Activated CD8-positive, alpha-beta T cell treated with anti-CD3 and anti-CD28 coated beads, Interleukin-2, amount 10 ng/mL, durations not matched to agents 7 days and 5 days (primary cell): ENCODE results near the gene BCL2. TPM values are rescaled to one million over a fixed set of nuclear protein-coding genes. Genes with fewer than 3 reads are reported as not detected.

ENCODE experiments used
- ATAC-seq: fragments of 150-1000 bp; cut with Tn5 transposase; one replicate; pipeline ENCODE4 v1.10.0; 2021; ENCODE audit warnings: moderate library complexity
- CTCF ChIA-PET: fragments of 350-600 bp; sonication (Branson Sonifier 250); formaldehyde crosslinking; loops from one replicate; lab custom pipeline; 2021; ENCODE audit warnings: antibody characterized with exemption; lab: Charles Lee
- POLR2A ChIA-PET: fragments of 350-600 bp; sonication (Branson Sonifier 250); formaldehyde crosslinking; loops from one replicate; lab custom pipeline; 2021; ENCODE audit warnings: antibody characterized with exemption; lab: Charles Lee
- DNase-seq: peaks from one replicate; pipeline ENCODE4 v3.0.0-alpha.2; 2020
- H3K27ac Mint-ChIP-seq: one replicate; pipeline ENCODE4 v1.8.0; 2021; ENCODE audit warnings: mild to moderate bottlenecking, mixed read lengths
- H3K27me3 Mint-ChIP-seq: one replicate; pipeline ENCODE4 v1.8.0; 2021; ENCODE audit warnings: low read depth, mixed read lengths
- H3K36me3 Mint-ChIP-seq: one replicate; pipeline ENCODE4 v1.8.0; 2021; ENCODE audit warnings: low read depth, mixed read lengths
- H3K4me1 Mint-ChIP-seq: one replicate; pipeline ENCODE4 v1.8.0; 2021; ENCODE audit warnings: low read depth, mixed read lengths
- H3K4me3 Mint-ChIP-seq: one replicate; pipeline ENCODE4 v1.8.0; 2021; ENCODE audit warnings: mild to moderate bottlenecking, mixed read lengths
- H3K9me3 Mint-ChIP-seq: one replicate; pipeline ENCODE4 v1.8.0; 2022; ENCODE audit warnings: mixed read lengths; ENCODE audit not compliant: insufficient read depth
- total RNA-seq, 2 experiments: library from RNA; stranded (reverse); gene quantifications; one replicate each; pipeline ENCODE4 v1.2.3, GENCODE V29; 2021

The BCL2 gene
- total RNA-seq, 2 experiments from 2014 or later = 140 TPM

DNA sequence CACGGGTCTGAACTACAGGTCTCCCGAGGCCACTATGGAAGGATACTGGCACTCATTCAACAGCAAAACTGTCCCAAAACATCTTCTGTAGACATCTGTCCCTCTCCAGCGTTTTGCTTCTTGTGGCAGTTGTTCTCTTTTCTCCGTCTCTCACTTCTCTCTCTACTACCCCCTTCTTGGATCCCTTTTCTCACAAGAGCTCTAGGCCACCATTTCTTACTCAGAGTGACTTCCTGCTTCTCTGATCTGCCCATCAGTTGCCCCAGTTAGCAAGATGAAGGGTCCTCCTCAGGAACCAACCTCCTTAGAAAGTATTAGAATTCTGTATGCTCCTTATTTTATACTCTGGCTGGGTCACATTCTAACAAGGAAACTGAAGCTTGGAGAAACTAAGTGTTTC is 32.6 kb downstream of the BCL2 start:
- peaks cover 20% of the 10 kb centered on the region for H3K36me3 Mint-ChIP-seq

DNA sequence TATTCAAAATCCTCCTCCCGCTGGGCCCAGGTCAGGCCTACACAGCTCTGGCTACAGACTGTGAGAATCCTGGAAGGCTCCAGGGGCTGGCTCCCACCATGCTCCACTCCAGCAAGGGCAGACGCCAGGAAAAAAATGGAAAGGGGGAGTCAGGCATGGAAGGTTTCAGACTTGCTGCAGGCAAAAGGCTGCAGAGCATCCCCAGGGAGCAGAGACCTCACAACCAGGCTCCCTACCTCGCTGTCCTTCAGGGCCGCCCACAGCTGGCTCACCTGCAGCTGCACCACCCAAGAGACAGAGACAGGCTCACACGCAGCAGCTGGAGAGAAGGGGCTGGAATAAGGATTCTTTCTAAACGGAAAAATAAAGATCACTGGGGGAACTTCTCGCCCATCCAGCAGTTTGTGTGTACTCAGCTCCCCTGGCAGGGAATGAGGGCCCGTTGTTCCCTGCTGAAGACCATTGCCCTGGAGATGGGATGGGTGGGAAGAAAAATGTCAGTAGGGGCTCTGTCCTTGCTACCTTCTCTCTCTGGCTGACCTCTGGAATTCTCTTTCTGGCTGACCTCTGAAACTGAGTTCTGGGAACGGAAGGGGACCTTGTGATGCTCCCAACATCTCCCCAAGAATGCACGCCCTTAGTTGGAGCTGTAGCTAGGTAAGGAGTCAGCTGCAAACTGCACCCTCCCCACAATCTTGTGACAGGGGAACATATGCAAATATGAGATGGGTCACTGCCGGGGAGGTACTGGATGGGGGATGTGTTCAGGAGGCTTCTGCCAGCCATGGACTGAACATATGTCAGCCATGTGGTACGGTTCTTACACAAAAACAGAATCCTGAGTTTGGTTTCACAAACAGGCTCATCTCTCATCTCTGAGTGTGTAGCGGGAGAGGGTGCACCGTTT is 34.5 kb downstream of the BCL2 start:
- POLR2A ChIA-PET = no interaction called here
- Mint-ChIP-seq H3K27ac (peak overlapping the region; percentile 67), H3K4me1 (peaks cover 56% of the 10 kb centered on the region), H3K9me3 (no peaks in the 10 kb centered on the region), H3K36me3 (peaks cover 22% of the 10 kb centered on the region), H3K27me3 (no peaks in the 10 kb centered on the region), H3K4me3 (no peak overlapping the region)
- DNase-seq = no peak
- no peak for ATAC-seq
- CTCF ChIA-PET = interaction anchor here (2.5 kb wide), 1 partner anchor 12 kb away, joined by 8 read pairs; no protein-coding TSS in a partner anchor

More for the DNA sequence above, 32.6 kb downstream of the BCL2 start:
- Mint-ChIP-seq H3K27me3 (no peaks in the 10 kb centered on the region), H3K27ac (no peak overlapping the region), H3K9me3 (no peaks in the 10 kb centered on the region), H3K4me3 (no peak overlapping the region), H3K4me1 (peaks cover 61% of the 10 kb centered on the region)
- DNase-seq = no peak
- ChIA-PET CTCF (interaction anchor here (0.7 to 2.5 kb wide), 8 partner anchors 9 to 66 kb away, joined by 3 to 15 read pairs (median 3); no protein-coding TSS in a partner anchor), POLR2A (no interaction called here)
- ATAC-seq = no peak

DNA sequence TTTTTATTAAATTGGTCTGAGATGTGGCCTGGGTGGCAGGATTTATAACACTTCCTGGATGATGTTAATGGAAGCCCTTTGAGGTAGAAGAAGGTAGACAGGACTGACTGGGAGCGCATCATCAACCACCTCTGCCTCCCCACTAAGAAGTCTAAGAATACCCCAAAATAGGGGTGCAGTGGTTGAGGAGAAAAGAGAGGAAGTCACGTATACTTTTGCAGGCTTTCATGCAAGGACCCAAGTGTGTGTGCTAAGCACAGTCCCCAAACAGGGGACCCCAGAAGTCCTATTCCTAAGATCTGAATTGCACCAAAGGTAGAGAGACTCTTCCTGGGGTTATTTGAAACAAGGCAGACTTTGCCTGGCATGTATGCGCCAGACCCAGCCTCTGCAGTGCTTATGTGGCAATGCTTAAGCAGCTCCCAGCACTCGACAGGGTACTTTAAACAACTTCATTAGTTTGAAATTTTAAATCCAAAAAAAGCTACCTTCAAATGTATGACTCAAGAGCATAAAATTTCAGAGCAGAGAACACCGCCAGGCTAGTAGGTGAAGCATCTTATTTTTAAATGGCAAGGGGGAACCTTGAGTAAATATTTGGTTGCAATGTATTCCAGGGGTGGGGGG is 35.3 kb downstream of the BCL2 start:
- peaks cover 56% of the 10 kb centered on the region for H3K4me1 Mint-ChIP-seq
- ChIA-PET CTCF (interaction anchor here (2.5 kb wide), 1 partner anchor 11 kb away, joined by 8 read pairs; no protein-coding TSS in a partner anchor), POLR2A (no interaction called here)
- DNase-seq = no peak
- H3K27me3 Mint-ChIP-seq = no peaks in the 10 kb centered on the region
- no peaks in the 10 kb centered on the region for H3K9me3 Mint-ChIP-seq
- H3K27ac Mint-ChIP-seq = peak overlapping the region; percentile 23
- no peak for ATAC-seq
- no peak overlapping the region for H3K4me3 Mint-ChIP-seq
- peaks cover 28% of the 10 kb centered on the region for H3K36me3 Mint-ChIP-seq

DNA sequence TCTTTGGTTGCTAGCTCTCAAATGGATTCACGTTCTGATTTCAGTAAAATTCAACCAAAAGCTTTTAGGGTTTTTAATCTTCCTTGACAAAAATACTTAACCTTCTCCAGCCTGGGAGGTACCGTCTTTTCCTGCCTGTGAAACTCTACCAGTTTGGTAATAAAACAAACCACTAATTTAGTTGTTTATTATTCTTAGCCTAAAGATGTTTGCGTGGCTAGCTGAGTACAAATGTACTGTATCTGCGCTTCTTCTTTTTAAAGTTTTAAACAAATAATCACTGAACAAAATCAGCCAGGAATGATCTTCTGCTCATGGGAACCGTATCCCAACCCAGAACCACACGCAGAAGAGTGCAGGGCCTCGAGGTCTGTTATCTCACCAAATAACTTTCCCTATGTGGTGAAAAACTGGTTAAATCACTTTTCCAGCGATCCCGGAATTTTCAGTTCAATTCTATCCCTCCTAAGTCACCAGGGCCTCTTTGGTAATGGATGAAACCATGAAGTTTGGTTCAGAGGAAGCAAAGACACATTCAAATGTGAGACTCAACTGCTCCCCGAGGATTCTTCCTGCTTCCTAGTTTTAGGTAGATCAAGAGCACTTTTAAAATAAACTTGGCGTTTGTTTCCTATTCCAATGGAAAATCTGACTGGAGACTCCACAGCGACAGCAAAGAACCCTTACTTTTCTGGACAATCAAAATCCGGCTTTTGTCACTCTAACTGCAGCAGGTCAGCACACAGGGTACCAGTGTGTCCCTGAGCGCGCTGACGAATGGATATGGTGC is 36.1 kb downstream of the BCL2 start:
- H3K27me3 Mint-ChIP-seq = no peaks in the 10 kb centered on the region
- peaks cover 63% of the 10 kb centered on the region for H3K4me1 Mint-ChIP-seq
- CTCF ChIA-PET = interaction anchor here (3.1 to 3.7 kb wide), 2 partner anchors 12 to 15 kb away, joined by 9 to 25 read pairs; no protein-coding TSS in a partner anchor
- ATAC-seq = no peak
- H3K4me3 Mint-ChIP-seq = no peak overlapping the region
- DNase-seq = no peak
- POLR2A ChIA-PET = no interaction called here
- peaks cover 36% of the 10 kb centered on the region for H3K36me3 Mint-ChIP-seq
- H3K27ac Mint-ChIP-seq = no peak overlapping the region
- H3K9me3 Mint-ChIP-seq = no peaks in the 10 kb centered on the region

DNA sequence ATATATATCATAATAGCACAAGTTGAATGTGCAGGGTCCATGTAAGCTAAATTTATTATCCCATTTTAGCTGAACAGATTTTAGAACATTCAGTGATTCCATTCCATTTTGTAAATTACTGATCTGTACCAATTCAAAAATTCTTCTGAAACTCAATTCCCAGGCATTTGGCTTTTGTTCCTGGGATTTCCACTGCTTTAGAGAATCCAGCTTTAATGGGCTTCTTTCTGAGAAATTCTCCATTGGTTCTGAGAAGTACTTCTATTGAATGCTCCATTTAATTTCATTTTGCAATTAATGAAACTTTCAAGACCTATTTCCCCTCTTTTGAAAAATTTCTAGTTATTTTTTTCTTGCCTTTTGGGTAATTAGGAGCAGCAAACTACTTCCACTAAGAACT is 36.8 kb downstream of the BCL2 start:
- Mint-ChIP-seq H3K9me3 (no peaks in the 10 kb centered on the region), H3K4me1 (peaks cover 70% of the 10 kb centered on the region), H3K36me3 (peaks cover 43% of the 10 kb centered on the region), H3K27me3 (no peaks in the 10 kb centered on the region), H3K4me3 (no peak overlapping the region), H3K27ac (no peak overlapping the region)
- DNase-seq = no peak
- ChIA-PET CTCF (interaction anchor here (2.6 to 3.7 kb wide), 3 partner anchors 11 to 35 kb away, joined by 9 to 25 read pairs (median 13); no protein-coding TSS in a partner anchor), POLR2A (no interaction called here)
- ATAC-seq = no peak

DNA sequence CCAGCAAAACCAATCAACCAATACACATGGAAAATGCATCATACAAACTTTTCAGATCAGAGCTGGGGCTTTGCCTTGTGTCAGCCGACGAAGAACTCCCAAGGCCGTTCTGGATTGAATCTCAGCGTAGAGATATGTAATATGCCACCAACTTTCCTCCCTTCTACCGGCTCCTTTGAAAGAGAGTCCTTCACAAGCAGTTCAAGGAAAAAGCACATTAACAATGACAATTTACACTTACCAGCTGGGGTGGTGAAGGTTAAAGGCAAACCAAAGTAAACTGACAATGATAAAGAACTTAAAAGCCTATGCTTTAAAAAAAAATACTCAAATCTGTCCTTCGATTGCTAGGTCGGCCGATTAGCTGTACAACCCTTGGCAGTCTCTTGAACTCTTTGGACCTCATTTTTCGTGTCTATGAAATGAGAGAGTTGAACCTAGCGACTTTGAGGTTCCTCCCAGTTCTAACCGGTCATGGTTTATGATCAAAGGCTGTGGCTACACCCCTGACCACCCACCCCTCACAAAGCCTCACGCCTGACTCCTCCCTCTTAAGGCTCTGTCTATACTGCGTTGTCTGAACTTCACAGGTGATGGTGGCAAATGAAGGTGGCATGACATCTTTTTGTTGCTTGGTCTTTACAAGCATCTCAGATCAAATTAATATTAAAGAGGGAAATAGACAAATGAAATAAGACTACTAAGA is 46.2 kb downstream of the BCL2 start:
- POLR2A ChIA-PET = interaction anchor here (1.0 kb wide), 1 partner anchor 45 kb away, joined by 3 read pairs; no protein-coding TSS in a partner anchor
- ATAC-seq (peak; percentile 69), DNase-seq (peak; percentile 44)
- Mint-ChIP-seq H3K4me3 (peak overlapping the region; percentile 16), H3K36me3 (peaks cover 81% of the 10 kb centered on the region), H3K27ac (peak overlapping the region; percentile 49), H3K9me3 (no peaks in the 10 kb centered on the region), H3K27me3 (no peaks in the 10 kb centered on the region), H3K4me1 (peaks cover 87% of the 10 kb centered on the region)
- CTCF ChIA-PET = interaction anchor here (1.5 to 5.0 kb wide), 4 partner anchors 9 to 77 kb away, joined by 6 to 25 read pairs (median 8); no protein-coding TSS in a partner anchor

DNA sequence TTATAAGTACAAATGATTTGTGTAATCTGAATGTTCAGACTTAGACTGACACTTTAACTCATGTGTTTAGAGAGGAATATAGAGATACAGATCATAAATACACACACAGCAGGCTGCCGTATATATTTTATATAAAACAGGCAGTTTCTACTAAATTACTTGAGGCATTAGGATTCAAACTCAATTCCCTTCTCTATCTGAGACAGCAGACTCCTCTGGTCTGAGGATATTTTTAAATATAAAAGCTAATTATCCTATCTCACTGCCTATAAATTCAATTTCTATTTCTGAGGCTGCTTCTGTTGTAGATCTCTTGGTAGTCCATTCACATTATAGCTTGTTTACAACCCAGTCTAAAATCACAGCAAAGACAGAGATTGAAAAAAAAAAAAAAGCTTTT is 46.9 kb downstream of the BCL2 start:
- H3K9me3 Mint-ChIP-seq = no peaks in the 10 kb centered on the region
- H3K36me3 Mint-ChIP-seq = peaks cover 77% of the 10 kb centered on the region
- DNase-seq (no peak), ATAC-seq (no peak)
- CTCF ChIA-PET = interaction anchor here (1.5 to 5.0 kb wide), 4 partner anchors 9 to 76 kb away, joined by 6 to 25 read pairs (median 8); no protein-coding TSS in a partner anchor
- H3K4me1 Mint-ChIP-seq = peaks cover 87% of the 10 kb centered on the region
- H3K27ac Mint-ChIP-seq = no peak overlapping the region
- H3K27me3 Mint-ChIP-seq = no peaks in the 10 kb centered on the region
- H3K4me3 Mint-ChIP-seq = no peak overlapping the region
- POLR2A ChIA-PET = interaction anchor here (1.0 kb wide), 2 partner anchors 20 to 46 kb away, joined by 3 to 4 read pairs; no protein-coding TSS in a partner anchor

DNA sequence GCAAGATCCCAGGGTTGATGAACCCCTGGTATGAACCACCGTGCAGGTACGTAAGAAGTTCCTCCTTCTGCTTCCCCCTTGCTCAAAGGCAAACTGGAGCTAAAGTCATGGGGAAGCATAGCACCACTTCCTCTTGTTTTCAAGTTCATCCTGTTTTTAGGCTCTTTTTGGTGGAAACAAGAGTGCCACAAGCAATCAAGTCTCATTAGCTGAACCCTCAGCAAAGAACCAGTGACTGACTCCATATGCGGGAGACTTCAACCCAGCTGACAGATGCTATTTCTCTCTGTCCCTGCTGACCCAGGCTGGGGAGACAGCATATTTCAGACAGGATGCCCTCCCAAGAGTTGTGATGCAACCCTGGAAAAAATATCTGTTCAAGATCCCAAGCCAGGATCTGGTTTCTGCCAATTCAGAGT is 47.7 kb downstream of the BCL2 start:
- Mint-ChIP-seq H3K9me3 (no peaks in the 10 kb centered on the region), H3K4me3 (no peak overlapping the region), H3K27me3 (no peaks in the 10 kb centered on the region), H3K27ac (peak overlapping the region; percentile 12), H3K36me3 (peaks cover 78% of the 10 kb centered on the region), H3K4me1 (peaks cover 90% of the 10 kb centered on the region)
- POLR2A ChIA-PET = interaction anchor here (0.6 to 1.0 kb wide), 2 partner anchors 20 to 68 kb away, joined by 3 to 4 read pairs; no protein-coding TSS in a partner anchor
- DNase-seq (no peak), ATAC-seq (no peak)
- CTCF ChIA-PET = interaction anchor here (0.8 to 5.0 kb wide), 4 partner anchors 10 to 256 kb away, joined by 3 to 25 read pairs (median 5); no protein-coding TSS in a partner anchor

DNA sequence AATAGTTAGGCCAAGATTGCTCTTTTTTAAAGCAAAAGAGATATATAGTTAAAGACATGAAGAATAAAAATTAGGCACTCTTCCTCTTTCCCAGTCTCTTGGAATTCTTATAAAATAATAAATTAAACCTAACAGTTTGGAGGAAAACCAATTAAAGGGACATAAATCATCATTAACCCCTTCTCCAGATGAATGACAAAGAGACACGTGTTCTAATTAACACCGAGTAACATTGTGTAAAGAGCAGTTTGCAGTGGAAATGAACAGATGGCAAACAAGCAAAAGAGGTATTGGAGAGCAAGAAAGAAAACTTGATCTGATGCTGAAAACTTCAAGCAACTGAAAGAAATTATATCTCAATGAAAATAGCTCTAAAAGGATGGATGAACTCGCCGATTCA is 48.4 kb downstream of the BCL2 start:
- Mint-ChIP-seq H3K4me3 (no peak overlapping the region), H3K36me3 (peaks cover 73% of the 10 kb centered on the region), H3K9me3 (no peaks in the 10 kb centered on the region), H3K27ac (peak overlapping the region; percentile 12), H3K4me1 (peaks cover 87% of the 10 kb centered on the region), H3K27me3 (no peaks in the 10 kb centered on the region)
- no peak for ATAC-seq
- DNase-seq = no peak
- POLR2A ChIA-PET = interaction anchor here (1.1 kb wide), 1 partner anchor 47 kb away, joined by 3 read pairs; no protein-coding TSS in a partner anchor
- CTCF ChIA-PET = interaction anchor here (0.8 to 5.7 kb wide), 5 partner anchors 10 to 47 kb away, joined by 3 to 43 read pairs (median 8); partner anchors contain the start of gene BCL2

DNA sequence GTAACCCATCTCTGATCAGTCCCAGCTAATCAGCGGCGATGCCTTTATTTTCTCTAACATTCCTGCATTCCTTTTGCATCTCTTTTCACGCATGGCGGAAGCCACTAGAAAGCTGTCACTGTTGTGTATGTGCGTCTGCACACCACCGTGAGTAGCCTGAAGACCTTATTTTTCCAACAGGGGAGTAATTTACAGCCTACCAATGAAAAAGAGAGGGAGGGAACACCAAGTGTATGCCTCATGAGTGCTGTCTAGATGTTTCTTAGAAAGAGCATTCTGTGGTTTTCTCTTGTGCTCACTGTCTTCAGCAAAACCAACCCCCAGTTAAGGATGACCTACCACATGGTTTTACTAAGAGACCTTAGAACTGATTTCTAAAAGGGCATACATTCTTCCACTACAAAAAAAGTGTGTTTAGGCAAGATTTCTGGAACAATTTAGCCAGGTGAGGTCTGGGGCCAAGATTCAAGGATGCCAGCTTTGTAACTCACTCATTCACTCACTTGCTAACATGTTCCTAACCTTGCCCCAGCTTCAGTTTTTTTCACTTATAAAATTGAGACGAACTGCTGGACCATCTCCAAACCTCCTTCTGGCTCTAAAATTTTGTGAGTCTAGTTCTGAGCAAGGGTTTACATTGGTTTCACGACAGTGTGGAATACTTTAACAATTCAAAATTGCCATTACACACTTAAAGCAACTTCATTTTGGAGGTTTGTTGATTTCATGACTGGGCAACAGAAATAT is 51.4 kb downstream of the BCL2 start:
- Mint-ChIP-seq H3K36me3 (peaks cover 74% of the 10 kb centered on the region), H3K9me3 (no peaks in the 10 kb centered on the region), H3K4me1 (peaks cover 79% of the 10 kb centered on the region), H3K27me3 (no peaks in the 10 kb centered on the region), H3K4me3 (peak overlapping the region; percentile 60), H3K27ac (peak overlapping the region; percentile 64)
- ChIA-PET POLR2A (interaction anchor here (0.7 to 2.4 kb wide), 4 partner anchors 11 to 108 kb away, joined by 3 to 8 read pairs (median 4); partner anchors contain the start of gene BCL2), CTCF (interaction anchor here (1.0 to 5.7 kb wide), 5 partner anchors 10 to 72 kb away, joined by 3 to 43 read pairs (median 4); partner anchors contain the start of gene BCL2)
- DNase-seq (peak; percentile 46), ATAC-seq (peak; percentile 90)
